GM23338 (cell line): Measurements from ENCODE around the gene USH2A. TPM values are rescaled to one million over a fixed set of nuclear protein-coding genes. Genes with fewer than 3 reads are reported as not detected.

Experiments used
- ATAC-seq: fragments of 200-7000 bp; cut with Tn5 transposase; 3 replicates; pipeline ENCODE4 v1.9.1; 2020
- DNase-seq: peaks from one replicate; pipeline ENCODE4 v3.0.0-alpha.2; 2015; ENCODE audit warnings: low spot score
- H2AFZ ChIP-seq: fragments of 200-600 bp; sonication (generic); 2 replicates; pipeline ENCODE4 v1.8.0; 2016; ENCODE audit warnings: antibody characterized with exemption, mild to moderate bottlenecking, moderate library complexity
- H3F3A ChIP-seq: fragments of 200-600 bp; sonication (generic); replicated peaks from 2 replicates; pipeline ENCODE4 v1.8.0; 2017; ENCODE audit warnings: antibody characterized with exemption, mixed run types, low read depth
- H3K27ac ChIP-seq: fragments of 200-600 bp; sonication (generic); 2 replicates; pipeline ENCODE4 v1.6.1; 2016; ENCODE audit warnings: low read depth
- H3K27me3 ChIP-seq: fragments of 200-600 bp; sonication (generic); 2 replicates; pipeline ENCODE4 v1.8.0; 2016; ENCODE audit warnings: mild to moderate bottlenecking, mixed run types, moderate library complexity; ENCODE audit not compliant: insufficient read depth
- H3K36me3 ChIP-seq: fragments of 200-600 bp; sonication (generic); 2 replicates; pipeline ENCODE4 v1.8.0; 2016; ENCODE audit warnings: mild to moderate bottlenecking; ENCODE audit not compliant: insufficient read depth
- H3K4me1 ChIP-seq: fragments of 200-600 bp; sonication (generic); 2 replicates; pipeline ENCODE4 v1.8.0; 2016; ENCODE audit warnings: mild to moderate bottlenecking, moderate library complexity; ENCODE audit not compliant: insufficient read depth
- H3K4me2 ChIP-seq: fragments of 200-600 bp; sonication (generic); 2 replicates; pipeline ENCODE4 v1.7.1; 2017; ENCODE audit warnings: mixed run types
- H3K4me3 ChIP-seq: fragments of 200-600 bp; sonication (generic); 2 replicates; pipeline ENCODE4 v1.6.1; 2016; ENCODE audit warnings: mixed run types
- H3K79me2 ChIP-seq: fragments of 200-600 bp; sonication (generic); replicated peaks from 2 replicates; pipeline ENCODE4 v1.8.0; 2017; ENCODE audit warnings: mild to moderate bottlenecking; ENCODE audit not compliant: insufficient read depth
- H3K9me2 ChIP-seq: fragments of 200-600 bp; sonication (generic); 2 replicates; pipeline ENCODE4 v1.8.0; 2017; ENCODE audit not compliant: insufficient read depth
- H4K20me1 ChIP-seq: fragments of 200-600 bp; sonication (generic); replicated peaks from 2 replicates; pipeline ENCODE4 v1.8.0; 2017; ENCODE audit warnings: mild to moderate bottlenecking; ENCODE audit not compliant: insufficient read depth
- H3K27ac Mint-ChIP-seq: 2 replicates; pipeline ENCODE4 v1.8.0; 2020; ENCODE audit warnings: inconsistent platforms, mild to moderate bottlenecking, moderate library complexity, mixed read lengths
- H3K27me3 Mint-ChIP-seq: 3 replicates; pipeline ENCODE4 v1.8.0; 2022; ENCODE audit warnings: low read depth, mild to moderate bottlenecking, moderate library complexity, mixed read lengths, inconsistent platforms; ENCODE audit not compliant: insufficient read depth, poor library complexity
- H3K36me3 Mint-ChIP-seq: 3 replicates; pipeline ENCODE4 v1.8.0; 2021; ENCODE audit warnings: low read depth, mild to moderate bottlenecking, inconsistent platforms, moderate library complexity, mixed read lengths
- H3K4me1 Mint-ChIP-seq: 3 replicates; pipeline ENCODE4 v1.8.0; 2020; ENCODE audit warnings: mild to moderate bottlenecking, inconsistent platforms, mixed read lengths
- H3K4me3 Mint-ChIP-seq: 3 replicates; pipeline ENCODE4 v1.8.0; 2021; ENCODE audit warnings: moderate library complexity, mild to moderate bottlenecking, inconsistent platforms, mixed read lengths
- H3K9me3 Mint-ChIP-seq: 3 replicates; pipeline ENCODE4 v1.8.0; 2020; ENCODE audit warnings: moderate library complexity, mild to moderate bottlenecking, inconsistent platforms, mixed read lengths
- CREB1 ChIP-seq: fragments of 250-450 bp; sonication (Bioruptor Pico); IDR thresholded peaks from 2 replicates; pipeline ENCODE4 v1.5.0; 2020; ENCODE audit warnings: low read depth, mild to moderate bottlenecking, moderate library complexity
- CTCF ChIP-seq, 2 experiments: fragments of 200-600 bp in 1 of 2; sonication (generic) in 1 of 2; conservative IDR thresholded peaks; 2 replicates each; pipeline versions ENCODE4 v1.5.1 to v1.6.1; 2016 to 2017; ENCODE audit warnings: antibody characterized with exemption in 2 of 2, low read depth in 2 of 2, mild to moderate bottlenecking in 2 of 2, moderate library complexity in 1 of 2
- ETS1 ChIP-seq: IDR thresholded peaks from 2 replicates; pipeline ENCODE4 v1.6.1; 2016; ENCODE audit warnings: antibody characterized with exemption
- EZH2 ChIP-seq: fragments of 200-600 bp; sonication (generic); IDR thresholded peaks from one replicate; pipeline ENCODE4 v1.8.0; 2017; ENCODE audit warnings: antibody characterized with exemption, mild to moderate bottlenecking, low read depth; ENCODE audit not compliant: unreplicated experiment
- JUNB ChIP-seq: IDR thresholded peaks from one replicate; pipeline ENCODE4 v1.6.1; 2016; ENCODE audit warnings: antibody characterized with exemption; ENCODE audit not compliant: unreplicated experiment
- NANOG ChIP-seq: IDR thresholded peaks from 2 replicates; pipeline ENCODE4 v1.6.1; 2016; ENCODE audit warnings: antibody characterized with exemption, borderline replicate concordance
- POLR2AphosphoS5 ChIP-seq: IDR thresholded peaks from 2 replicates; pipeline ENCODE4 v1.6.1; 2016; ENCODE audit warnings: antibody characterized with exemption, low read depth
- REST ChIP-seq: IDR thresholded peaks from one replicate; pipeline ENCODE4 v1.6.1; 2018; ENCODE audit warnings: antibody characterized with exemption; ENCODE audit not compliant: unreplicated experiment
- STAT1 ChIP-seq: IDR thresholded peaks from one replicate; pipeline ENCODE4 v1.6.1; 2016; ENCODE audit warnings: antibody characterized with exemption; ENCODE audit not compliant: unreplicated experiment
- ZNF114 ChIP-seq: fragments of 250-450 bp; sonication (Bioruptor Pico); IDR thresholded peaks from 2 replicates; pipeline ENCODE4 v1.5.0; 2020; ENCODE audit warnings: mild to moderate bottlenecking, moderate library complexity
- ZNF462 ChIP-seq: fragments of 250-450 bp; sonication (Bioruptor Pico); IDR thresholded peaks from 2 replicates; pipeline ENCODE4 v1.5.0; 2020; ENCODE audit warnings: mild to moderate bottlenecking, moderate library complexity
- polyA plus RNA-seq: library from polyadenylated mRNA; unstranded; fragments of >200 nt; fragmentation: Nextera tagmentation; extraction: Ambion mirVana; gene quantifications from 2 replicates; pipeline ENCODE4 v1.2.1, GENCODE V29; 2016
- total RNA-seq: library from RNA; depleted of rRNA; stranded (reverse); fragments of >200 nt; shearing (Covaris generic); gene quantifications from 2 replicates; pipeline ENCODE4 v1.2.3, GENCODE V29; 2014

The USH2A gene
- total and polyA plus RNA-seq, 2 experiments from 2014 or later, result 0.03 TPM

GRCh38 chr1:215845234-215845891 is 577.9 kb downstream of the USH2A start (continued):
- TF ChIP-seq ZNF462 (CRISPR knock-in tag) (no peak), ETS1 (no peak)

- no peak overlapping the region for H3K4me3 Mint-ChIP-seq
- H3K36me3 ChIP-seq, result no peaks in the 10 kb centered on the region
- H2AFZ ChIP-seq, result no peak overlapping the region
- no peaks in the 10 kb centered on the region for H3K27me3 ChIP-seq
- no peaks in the 10 kb centered on the region for H3F3A ChIP-seq
- TF ChIP-seq JUNB, result no peak
- no peak for TF ChIP-seq EZH2
- TF ChIP-seq CTCF (conservative IDR thresholded peaks at IDR 0.05; ENCODE audit: low read depth in 2 of 2), result no peak
- no peak for TF ChIP-seq ZNF114 (CRISPR knock-in tag)
- TF ChIP-seq REST, result no peak
- TF ChIP-seq CREB1 (CRISPR knock-in tag), result no peak
- no peak for TF ChIP-seq NANOG
- TF ChIP-seq STAT1, result no peak
- TF ChIP-seq POLR2AphosphoS5, result no peak
- TF ChIP-seq ETS1, result no peak
- no peak for DNase-seq
- no peak overlapping the region for H3K27ac ChIP-seq
- no peaks in the 10 kb centered on the region for H3K4me1 Mint-ChIP-seq
- H3K4me2 ChIP-seq, result no peak overlapping the region
- no peaks in the 10 kb centered on the region for H4K20me1 ChIP-seq
- H3K36me3 Mint-ChIP-seq, result no peaks in the 10 kb centered on the region; the same call in 2 of the 3 replicates
- no peaks in the 10 kb centered on the region for H3K79me2 ChIP-seq
- ATAC-seq, result no peak
- H3K27ac Mint-ChIP-seq, result no peak overlapping the region
- no peaks in the 10 kb centered on the region for H3K27me3 Mint-ChIP-seq
- 0 out of 3 replicates have a peak, but pooled peaks cover 5% of the 10 kb centered on the region for H3K9me3 Mint-ChIP-seq
- H3K4me1 ChIP-seq, result no peaks in the 10 kb centered on the region
- H3K4me3 ChIP-seq, result no peak overlapping the region
- peaks cover 5% of the 10 kb centered on the region for H3K9me2 ChIP-seq
Measured at GRCh38 chr1:215844777-215845176, 578.5 kb downstream of the USH2A start.
